HG02678 (cell line): ENCODE data around the gene MRPL21.
"Not testable (repeated sequence)": the region's sequence is repeated elsewhere in the genome, so short reads cannot be mapped to it uniquely, and the experiment has no call there.

Experiments used
- ATAC-seq: cut with Tn5 transposase; IDR thresholded peaks from one replicate; pipeline ENCODE4 v1.9.1; 2021; ENCODE audit warnings: mild to moderate bottlenecking, moderate library complexity; ENCODE audit not compliant: unreplicated experiment

The MRPL21 gene

GRCh38 chr11:68913188-68913587 lies 9.6 kb upstream of the MRPL21 start:
- ATAC-seq, result no peak

- ATAC-seq, result no peak
Measured at GRCh38 chr11:68912254-68912653, 8.6 kb upstream of the MRPL21 start.

GRCh38 chr11:68911731-68912130 lies 8.1 kb upstream of the MRPL21 start:
- ATAC-seq, result no peak

- ATAC-seq, result no peak
Measured at GRCh38 chr11:68910965-68911364, 7.3 kb upstream of the MRPL21 start.

GRCh38 chr11:68908273-68908672 lies 4.6 kb upstream of the MRPL21 start:
- ATAC-seq, result no peak

- ATAC-seq, result no peak
Measured at GRCh38 chr11:68905421-68906360, 2.1 kb upstream of the MRPL21 start.

- peak; percentile 21 for ATAC-seq
Measured at GRCh38 chr11:68904248-68904847, 716 bp upstream of the MRPL21 start.

- no peak for ATAC-seq
Measured at GRCh38 chr11:68900835-68901381, 2.7 kb downstream of the MRPL21 start.

- ATAC-seq, result no peak
Measured at GRCh38 chr11:68897441-68897840, 6.2 kb downstream of the MRPL21 start.

- no peak for ATAC-seq
Measured at GRCh38 chr11:68896171-68896959, 7.3 kb downstream of the MRPL21 start.

GRCh38 chr11:68893282-68893681 lies 10.3 kb downstream of the MRPL21 start:
- no peak for ATAC-seq

GRCh38 chr11:68892576-68892975 lies 11.1 kb downstream of the MRPL21 start:
- ATAC-seq, result no peak

- ATAC-seq, result no peak
Measured at GRCh38 chr11:68891351-68891948, 12.2 kb downstream of the MRPL21 start.

GRCh38 chr11:68890490-68891231 lies 13.0 kb downstream of the MRPL21 start:
- ATAC-seq, result no peak

GRCh38 chr11:68889948-68890446 lies 13.6 kb downstream of the MRPL21 start:
- no peak for ATAC-seq

- ATAC-seq, result not testable (repeated sequence)
Measured at GRCh38 chr11:68884827-68885226, 18.8 kb downstream of the MRPL21 start.

GRCh38 chr11:68882391-68882790 lies 21.2 kb downstream of the MRPL21 start:
- ATAC-seq, result no peak

- no peak for ATAC-seq
Measured at GRCh38 chr11:68881320-68881719, 22.3 kb downstream of the MRPL21 start.

GRCh38 chr11:68880851-68881250 lies 22.8 kb downstream of the MRPL21 start:
- ATAC-seq, result no peak

- ATAC-seq, result no peak
Measured at GRCh38 chr11:68878022-68878421, 25.6 kb downstream of the MRPL21 start.
